ENCODE data around the gene MAF.

The MAF gene

GRCh38 chr16:79607587-79607986 is 7.0 kb upstream of the MAF start:
- H3K4me3 ChIP-seq (replicated peaks; ENCODE audit: low read depth, low read length) = no peak overlapping the region
- DNase-seq (ENCODE audit: low read depth) = peak; percentile 17
- TF ChIP-seq, protein P1, sequence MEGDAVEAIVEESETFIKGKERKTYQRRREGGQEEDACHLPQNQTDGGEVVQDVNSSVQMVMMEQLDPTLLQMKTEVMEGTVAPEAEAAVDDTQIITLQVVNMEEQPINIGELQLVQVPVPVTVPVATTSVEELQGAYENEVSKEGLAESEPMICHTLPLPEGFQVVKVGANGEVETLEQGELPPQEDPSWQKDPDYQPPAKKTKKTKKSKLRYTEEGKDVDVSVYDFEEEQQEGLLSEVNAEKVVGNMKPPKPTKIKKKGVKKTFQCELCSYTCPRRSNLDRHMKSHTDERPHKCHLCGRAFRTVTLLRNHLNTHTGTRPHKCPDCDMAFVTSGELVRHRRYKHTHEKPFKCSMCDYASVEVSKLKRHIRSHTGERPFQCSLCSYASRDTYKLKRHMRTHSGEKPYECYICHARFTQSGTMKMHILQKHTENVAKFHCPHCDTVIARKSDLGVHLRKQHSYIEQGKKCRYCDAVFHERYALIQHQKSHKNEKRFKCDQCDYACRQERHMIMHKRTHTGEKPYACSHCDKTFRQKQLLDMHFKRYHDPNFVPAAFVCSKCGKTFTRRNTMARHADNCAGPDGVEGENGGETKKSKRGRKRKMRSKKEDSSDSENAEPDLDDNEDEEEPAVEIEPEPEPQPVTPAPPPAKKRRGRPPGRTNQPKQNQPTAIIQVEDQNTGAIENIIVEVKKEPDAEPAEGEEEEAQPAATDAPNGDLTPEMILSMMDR (IDR thresholded peaks at IDR 0.05; ENCODE audit: low read length, missing control alignments) = no peak

- TF ChIP-seq, protein P1 (IDR thresholded peaks at IDR 0.05; ENCODE audit: low read length, missing control alignments) = no peak
- DNase-seq (ENCODE audit: low read depth) = no peak
- H3K4me3 ChIP-seq (replicated peaks; ENCODE audit: low read depth, low read length) = no peak overlapping the region
Observed at GRCh38 chr16:79605999-79606398, 5.5 kb upstream of the MAF start.

- TF ChIP-seq, protein P1 (IDR thresholded peaks at IDR 0.05; ENCODE audit: low read length, missing control alignments) = no peak
- no peak for DNase-seq (ENCODE audit: low read depth)
- no peak overlapping the region for H3K4me3 ChIP-seq (replicated peaks; ENCODE audit: low read depth, low read length)
Observed at GRCh38 chr16:79603055-79603454, 2.5 kb upstream of the MAF start.

GRCh38 chr16:79602628-79603014 is 2.1 kb upstream of the MAF start:
- no peak overlapping the region for H3K4me3 ChIP-seq (replicated peaks; ENCODE audit: low read depth, low read length)
- DNase-seq (ENCODE audit: low read depth) = no peak
- TF ChIP-seq, protein P1 (IDR thresholded peaks at IDR 0.05; ENCODE audit: low read length, missing control alignments) = no peak

- TF ChIP-seq, protein P1 (IDR thresholded peaks at IDR 0.05; ENCODE audit: low read length, missing control alignments) = peak; percentile 71
- peak overlapping the region; percentile 45 for H3K4me3 ChIP-seq (replicated peaks; ENCODE audit: low read depth, low read length)
- DNase-seq (ENCODE audit: low read depth) = peak; percentile 78
Observed at GRCh38 chr16:79601931-79602627, 1.5 kb upstream of the MAF start.

- TF ChIP-seq, protein P1 (IDR thresholded peaks at IDR 0.05; ENCODE audit: low read length, missing control alignments) = no peak
- peak; percentile 10 for DNase-seq (ENCODE audit: low read depth)
- peak overlapping the region; percentile 45 for H3K4me3 ChIP-seq (replicated peaks; ENCODE audit: low read depth, low read length)
Observed at GRCh38 chr16:79601092-79601930, 774 bp upstream of the MAF start.

All from fibroblast of pulmonary artery (primary cell).